MM.1S (cell line): Measurements from ENCODE around the gene RALGPS2.

Source experiments
- DNase-seq: peaks from one replicate; pipeline ENCODE4 v3.0.0-alpha.2; 2015
- H2AFZ ChIP-seq: fragments of 300-600 bp; sonication (generic); 2 replicates; pipeline ENCODE4 v1.6.0; 2016; ENCODE audit warnings: antibody characterized with exemption, low read length
- H3F3A ChIP-seq: fragments of 300-600 bp; sonication (generic); 2 replicates; pipeline ENCODE4 v1.6.1; 2016; ENCODE audit warnings: mild to moderate bottlenecking, antibody characterized with exemption, low read length, moderate library complexity, mixed read lengths; ENCODE audit not compliant: insufficient read depth
- H3K27ac ChIP-seq: fragments of 300-600 bp; sonication (generic); 2 replicates; pipeline ENCODE4 v1.5.1; 2016; ENCODE audit warnings: mild to moderate bottlenecking, low read length
- H3K27me3 ChIP-seq: fragments of 300-600 bp; sonication (generic); replicated peaks from 2 replicates; pipeline ENCODE4 v1.6.0; 2016; ENCODE audit warnings: low read length; ENCODE audit not compliant: insufficient read depth
- H3K36me3 ChIP-seq: fragments of 300-600 bp; sonication (generic); replicated peaks from 2 replicates; pipeline ENCODE4 v1.6.1; 2016; ENCODE audit warnings: mild to moderate bottlenecking, low read length, mixed read lengths; ENCODE audit not compliant: insufficient read depth
- H3K4me1 ChIP-seq: fragments of 300-600 bp; sonication (generic); 2 replicates; pipeline ENCODE4 v1.6.1; 2016; ENCODE audit warnings: low read length, mixed read lengths
- H3K4me2 ChIP-seq: fragments of 300-600 bp; sonication (generic); 2 replicates; pipeline ENCODE4 v1.6.0; 2016; ENCODE audit warnings: low read depth, low read length
- H3K4me3 ChIP-seq: fragments of 300-600 bp; sonication (generic); 2 replicates; pipeline ENCODE4 v1.5.1; 2016; ENCODE audit warnings: low read length, mixed read lengths
- H3K79me2 ChIP-seq: fragments of 300-600 bp; sonication (generic); 2 replicates; pipeline ENCODE4 v1.6.1; 2016; ENCODE audit warnings: mixed run types, low read length, mixed read lengths
- H3K9ac ChIP-seq: fragments of 300-600 bp; sonication (generic); 2 replicates; pipeline ENCODE4 v1.6.1; 2016; ENCODE audit warnings: low read length, mixed read lengths
- H3K9me2 ChIP-seq: fragments of 300-600 bp; sonication (generic); replicated peaks from 2 replicates; pipeline ENCODE4 v1.6.1; 2016; ENCODE audit warnings: mild to moderate bottlenecking, low read length, mixed read lengths; ENCODE audit not compliant: insufficient read depth
- H3K9me3 ChIP-seq: fragments of 300-600 bp; sonication (generic); replicated peaks from 2 replicates; pipeline ENCODE4 v1.6.1; 2016; ENCODE audit warnings: mild to moderate bottlenecking, low read length, mixed read lengths; ENCODE audit not compliant: insufficient read depth
- H4K20me1 ChIP-seq: fragments of 300-600 bp; sonication (generic); 2 replicates; pipeline ENCODE4 v1.6.1; 2016; ENCODE audit warnings: mild to moderate bottlenecking, low read length, moderate library complexity, mixed read lengths; ENCODE audit not compliant: insufficient read depth
- EZH2 ChIP-seq: fragments of 300-600 bp; sonication (generic); optimal IDR thresholded peaks from 2 replicates; pipeline ENCODE3; 2017; ENCODE audit warnings: low read depth, mild to moderate bottlenecking, antibody characterized with exemption, low read length, mixed read lengths
- EZH2phosphoT487 ChIP-seq: fragments of 300-600 bp; sonication (generic); IDR thresholded peaks from 2 replicates; pipeline ENCODE4 v1.6.1; 2018; ENCODE audit warnings: antibody characterized with exemption, low read length
- TF ChIP-seq, protein P1 (sequence below): fragments of 300-600 bp; sonication (generic); IDR thresholded peaks from 2 replicates; pipeline ENCODE4 v1.5.1; 2016; ENCODE audit warnings: antibody characterized with exemption, low read length, mixed read lengths

The RALGPS2 gene

DNA sequence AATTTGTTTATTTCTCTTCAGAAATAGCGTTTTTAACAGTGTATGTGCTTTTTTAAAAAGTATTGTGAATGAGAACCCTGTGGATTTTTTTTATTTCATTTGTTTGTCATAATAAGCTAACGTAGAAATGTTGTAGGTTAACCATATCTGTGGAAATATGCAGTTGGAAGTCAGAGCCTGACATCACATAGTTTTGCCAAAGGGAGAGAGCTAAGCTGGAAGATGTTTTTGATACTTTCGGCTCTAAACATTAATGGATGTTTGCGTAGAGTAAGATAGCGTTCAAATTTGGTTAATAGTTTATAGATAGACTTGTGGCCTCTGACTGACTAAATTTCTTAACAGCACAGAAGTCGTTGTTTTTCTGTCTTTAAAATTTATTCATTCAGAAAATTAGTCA is 193.3 kb downstream of the RALGPS2 start:
- Histone ChIP-seq H3K36me3 (no peaks in the 10 kb centered on the region), H3K79me2 (no peaks in the 10 kb centered on the region), H3K27me3 (peaks cover 18% of the 10 kb centered on the region), H3K9me2 (no peaks in the 10 kb centered on the region), H3K27ac (no peak overlapping the region), H2AFZ (no peak overlapping the region), H3K4me1 (peaks cover 9% of the 10 kb centered on the region), H4K20me1 (0 out of 2 replicates have a peak, but pooled peaks cover 3% of the 10 kb centered on the region), H3K9ac (no peak overlapping the region), H3K4me2 (no peak overlapping the region), H3K9me3 (no peaks in the 10 kb centered on the region), H3K4me3 (no peak overlapping the region), H3F3A (0 out of 2 replicates have a peak, but pooled peaks cover 8% of the 10 kb centered on the region)
- TF ChIP-seq EZH2 (no peak), EZH2phosphoT487 (no peak)
- TF ChIP-seq, protein P1, sequence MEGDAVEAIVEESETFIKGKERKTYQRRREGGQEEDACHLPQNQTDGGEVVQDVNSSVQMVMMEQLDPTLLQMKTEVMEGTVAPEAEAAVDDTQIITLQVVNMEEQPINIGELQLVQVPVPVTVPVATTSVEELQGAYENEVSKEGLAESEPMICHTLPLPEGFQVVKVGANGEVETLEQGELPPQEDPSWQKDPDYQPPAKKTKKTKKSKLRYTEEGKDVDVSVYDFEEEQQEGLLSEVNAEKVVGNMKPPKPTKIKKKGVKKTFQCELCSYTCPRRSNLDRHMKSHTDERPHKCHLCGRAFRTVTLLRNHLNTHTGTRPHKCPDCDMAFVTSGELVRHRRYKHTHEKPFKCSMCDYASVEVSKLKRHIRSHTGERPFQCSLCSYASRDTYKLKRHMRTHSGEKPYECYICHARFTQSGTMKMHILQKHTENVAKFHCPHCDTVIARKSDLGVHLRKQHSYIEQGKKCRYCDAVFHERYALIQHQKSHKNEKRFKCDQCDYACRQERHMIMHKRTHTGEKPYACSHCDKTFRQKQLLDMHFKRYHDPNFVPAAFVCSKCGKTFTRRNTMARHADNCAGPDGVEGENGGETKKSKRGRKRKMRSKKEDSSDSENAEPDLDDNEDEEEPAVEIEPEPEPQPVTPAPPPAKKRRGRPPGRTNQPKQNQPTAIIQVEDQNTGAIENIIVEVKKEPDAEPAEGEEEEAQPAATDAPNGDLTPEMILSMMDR = no peak
- DNase-seq = no peak

GRCh38 chr1:178918955-178919354 is 193.9 kb downstream of the RALGPS2 start:
- Histone ChIP-seq H3K9me3 (no peaks in the 10 kb centered on the region), H3F3A (0 out of 2 replicates have a peak, but pooled peaks cover 8% of the 10 kb centered on the region), H3K27me3 (peaks cover 18% of the 10 kb centered on the region), H3K4me1 (peaks cover 9% of the 10 kb centered on the region), H4K20me1 (0 out of 2 replicates have a peak, but pooled peaks cover 3% of the 10 kb centered on the region), H3K4me3 (no peak overlapping the region), H3K27ac (no peak overlapping the region), H3K79me2 (no peaks in the 10 kb centered on the region), H2AFZ (no peak overlapping the region), H3K36me3 (no peaks in the 10 kb centered on the region), H3K9ac (no peak overlapping the region), H3K9me2 (no peaks in the 10 kb centered on the region), H3K4me2 (no peak overlapping the region)
- no peak for DNase-seq
- no peak for TF ChIP-seq EZH2
- no peak for TF ChIP-seq EZH2phosphoT487
- TF ChIP-seq, protein P1 = no peak

GRCh38 chr1:178919581-178919980 is 194.5 kb downstream of the RALGPS2 start:
- Histone ChIP-seq H3K79me2 (no peaks in the 10 kb centered on the region), H3K9me3 (no peaks in the 10 kb centered on the region), H3K27ac (no peak overlapping the region), H3K9ac (no peak overlapping the region), H2AFZ (no peak overlapping the region), H3K4me3 (no peak overlapping the region), H3K4me2 (no peak overlapping the region), H3K9me2 (no peaks in the 10 kb centered on the region), H3K4me1 (peaks cover 5% of the 10 kb centered on the region), H3K27me3 (peaks cover 18% of the 10 kb centered on the region), H3K36me3 (no peaks in the 10 kb centered on the region), H4K20me1 (0 out of 2 replicates have a peak, but pooled peaks cover 3% of the 10 kb centered on the region), H3F3A (0 out of 2 replicates have a peak, but pooled peaks cover 4% of the 10 kb centered on the region)
- no peak for TF ChIP-seq EZH2phosphoT487
- TF ChIP-seq, protein P1 = no peak
- no peak for TF ChIP-seq EZH2
- DNase-seq = no peak
